Right lobe of liver (tissue), 6 donors: ENCODE data around the gene C10orf71. TPM values are rescaled to one million over a fixed set of nuclear protein-coding genes. Genes with fewer than 3 reads are reported as not detected.

Experiments
- ATAC-seq, 4 donors: fragments of 200-7000 bp; cut with Tn5 transposase; one replicate each; pipeline ENCODE4 v1.9.1; 2020; ENCODE audit warnings: mild to moderate bottlenecking in 4 of 4, moderate library complexity in 4 of 4
- DNase-seq, 3 donors: peaks; one replicate each; pipeline ENCODE4 v3.0.0-alpha.2; 2020
- H3K27ac ChIP-seq, 3 donors: fragments of 200-600 bp; one replicate each; pipeline ENCODE4 v1.8.0; 2022
- H3K27me3 ChIP-seq, 2 donors: fragments of 200-600 bp; one replicate each; pipeline ENCODE4 v1.8.0; 2022
- H3K36me3 ChIP-seq, 4 donors: fragments of 200-600 bp; sonication (generic) in 1 of 4; one replicate each; pipeline versions ENCODE4 v1.5.1 to v1.8.0; 2017 to 2022; ENCODE audit warnings: control low read depth in 1 of 4
- H3K4me1 ChIP-seq, 4 donors: fragments of 200-600 bp; sonication (generic) in 1 of 4; one replicate each; pipeline versions ENCODE4 v1.5.1 to v1.8.0; 2017 to 2022; ENCODE audit warnings: control low read depth in 1 of 4
- H3K4me3 ChIP-seq, 3 donors: fragments of 200-600 bp; one replicate each; pipeline ENCODE4 v1.8.0; 2022
- H3K9me3 ChIP-seq, 4 donors: fragments of 200-600 bp; sonication (generic) in 1 of 4; one replicate each; pipeline versions ENCODE4 v1.5.1 to v1.8.0; 2017 to 2022; ENCODE audit warnings: control low read depth in 1 of 4
- POLR2A ChIP-seq: fragments of 450-650 bp; IDR thresholded peaks from one replicate; pipeline ENCODE4 v1.6.1; 2017; ENCODE audit warnings: antibody characterized with exemption, mild to moderate bottlenecking
- WGBS: methylation state at CpG from one replicate; pipeline ENCODE4 v1.1.6; 2018; ENCODE audit warnings: low coverage, low lambda C conversion rate; ENCODE audit not compliant: insufficient coverage; ENCODE audit errors: missing lambda C conversion rate; 5-methylcytosine and 5-hydroxymethylcytosine counted together
- intact Hi-C, 2 donors: fragments of 100-400 bp; cut with DNase I; formaldehyde crosslinking; loops; one replicate each; pipeline versions ENCODE4 v1.11.2 to v1.14.1; 2022
- total RNA-seq, 6 experiments: library from RNA; depleted of rRNA in 2 of 6; stranded (reverse); fragments of >200 nt in 2 of 6; fragmentation: NEBNext Ultra II Directional in 3 of 6; extraction: Animal tissue kit (Norgen Biotek cat#: 25700) in 3 of 6; gene quantifications; one replicate each; pipeline versions ENCODE4 v1.1.0 to v1.2.4, GENCODE V29; 2016 to 2023
- TF ChIP-seq, protein P1 (sequence below), 4 donors: fragments of 200-600 bp in 3 of 4; fragments of 450-650 bp in 1 of 4; IDR thresholded peaks; one replicate each; pipeline versions ENCODE4 v1.5.1 to v1.8.0; 2016 to 2022; ENCODE audit warnings: antibody characterized with exemption in 4 of 4, mild to moderate bottlenecking in 2 of 4
- donor health status: DM: no; HTN: yes; CAD: no.
- donor health status: DM: no; HTN: no; CAD: no.
- donor health status: DM: no; HTN: no; CAD: no.
- donor health status: DM: no; HTN: yes; CAD: no.
- donor health status: DM: no; HTN: yes; CAD: no.

C10orf71 gene
- total RNA-seq, 6 experiments from 2014 or later: 0.04 to 0.12 TPM; not detected in 4

DNA sequence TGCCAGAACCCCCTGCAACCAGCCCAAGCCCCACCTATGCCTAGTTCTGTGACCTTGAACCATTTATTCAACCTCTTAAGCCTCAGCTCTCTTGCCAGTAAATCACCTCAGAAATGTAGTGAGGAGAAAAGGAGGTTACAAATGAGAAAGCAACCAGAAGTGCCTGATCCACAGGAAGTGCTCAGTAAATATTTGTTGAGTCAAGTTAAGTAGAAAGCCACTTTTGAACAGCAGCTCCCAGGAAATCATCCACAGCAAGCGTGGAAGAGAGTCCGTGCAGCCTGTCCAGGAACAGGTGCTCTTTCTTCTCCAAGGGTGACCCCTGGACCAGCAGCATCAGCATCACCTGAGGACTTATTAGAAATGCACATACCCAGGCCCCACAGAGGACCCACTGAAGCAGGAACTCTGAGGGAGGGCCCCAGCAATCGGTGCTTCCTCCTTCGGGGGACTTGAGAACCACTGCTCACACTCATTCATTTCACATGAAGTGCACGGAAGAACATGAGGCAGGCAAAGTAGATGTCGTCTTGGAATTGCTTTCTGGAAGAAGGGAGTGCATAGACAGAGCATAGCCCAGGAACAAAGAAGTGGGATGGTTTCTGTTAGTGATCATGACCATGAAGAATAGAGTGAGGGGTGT, 6.3 kb upstream of the C10orf71 start:
- ATAC-seq (no peak), DNase-seq (no peak)
- intact Hi-C loops: no loop called here
- TF ChIP-seq, protein P1, sequence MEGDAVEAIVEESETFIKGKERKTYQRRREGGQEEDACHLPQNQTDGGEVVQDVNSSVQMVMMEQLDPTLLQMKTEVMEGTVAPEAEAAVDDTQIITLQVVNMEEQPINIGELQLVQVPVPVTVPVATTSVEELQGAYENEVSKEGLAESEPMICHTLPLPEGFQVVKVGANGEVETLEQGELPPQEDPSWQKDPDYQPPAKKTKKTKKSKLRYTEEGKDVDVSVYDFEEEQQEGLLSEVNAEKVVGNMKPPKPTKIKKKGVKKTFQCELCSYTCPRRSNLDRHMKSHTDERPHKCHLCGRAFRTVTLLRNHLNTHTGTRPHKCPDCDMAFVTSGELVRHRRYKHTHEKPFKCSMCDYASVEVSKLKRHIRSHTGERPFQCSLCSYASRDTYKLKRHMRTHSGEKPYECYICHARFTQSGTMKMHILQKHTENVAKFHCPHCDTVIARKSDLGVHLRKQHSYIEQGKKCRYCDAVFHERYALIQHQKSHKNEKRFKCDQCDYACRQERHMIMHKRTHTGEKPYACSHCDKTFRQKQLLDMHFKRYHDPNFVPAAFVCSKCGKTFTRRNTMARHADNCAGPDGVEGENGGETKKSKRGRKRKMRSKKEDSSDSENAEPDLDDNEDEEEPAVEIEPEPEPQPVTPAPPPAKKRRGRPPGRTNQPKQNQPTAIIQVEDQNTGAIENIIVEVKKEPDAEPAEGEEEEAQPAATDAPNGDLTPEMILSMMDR (IDR thresholded peaks at IDR 0.05): no peak
- TF ChIP-seq POLR2A: no peak
- Histone ChIP-seq H3K9me3 (no peaks in the 10 kb centered on the region), H3K4me1 (no peaks in the 10 kb centered on the region), H3K27ac (no peak overlapping the region), H3K36me3 (no peaks in the 10 kb centered on the region), H3K4me3 (no peak overlapping the region), H3K27me3 (no peaks in the 10 kb centered on the region)
- 73% methylated on average over 5 of the region's 6 CpGs for WGBS

DNA sequence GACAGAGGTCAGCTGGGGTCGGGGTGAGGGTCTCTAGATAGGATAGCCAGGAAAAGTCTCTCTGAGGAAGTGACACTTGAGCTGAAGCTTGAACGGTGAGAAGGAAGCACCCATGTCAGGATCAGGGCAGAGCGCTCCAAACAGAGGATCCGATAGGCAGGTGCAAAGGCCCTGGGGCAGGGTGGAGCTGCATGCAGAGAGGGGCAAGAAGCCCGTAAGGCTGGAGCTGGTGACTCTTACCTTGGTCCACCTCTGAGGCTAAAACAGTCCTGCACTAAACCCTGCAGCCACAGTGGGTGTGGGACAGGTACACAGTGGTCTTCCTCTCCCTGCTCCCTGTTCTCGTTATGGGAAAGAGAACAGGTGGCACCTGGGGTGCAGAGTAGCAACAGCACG, 5.8 kb upstream of the C10orf71 start:
- Histone ChIP-seq H3K4me1 (no peaks in the 10 kb centered on the region), H3K27me3 (no peaks in the 10 kb centered on the region), H3K9me3 (no peaks in the 10 kb centered on the region), H3K27ac (no peak overlapping the region), H3K36me3 (no peaks in the 10 kb centered on the region), H3K4me3 (no peak overlapping the region)
- intact Hi-C loops: no loop called here
- TF ChIP-seq, protein P1 (IDR thresholded peaks at IDR 0.05): no peak
- TF ChIP-seq POLR2A: no peak
- ATAC-seq (no peak), DNase-seq (no peak)
- 60% methylated on average over 1 of the region's 7 CpGs for WGBS

DNA sequence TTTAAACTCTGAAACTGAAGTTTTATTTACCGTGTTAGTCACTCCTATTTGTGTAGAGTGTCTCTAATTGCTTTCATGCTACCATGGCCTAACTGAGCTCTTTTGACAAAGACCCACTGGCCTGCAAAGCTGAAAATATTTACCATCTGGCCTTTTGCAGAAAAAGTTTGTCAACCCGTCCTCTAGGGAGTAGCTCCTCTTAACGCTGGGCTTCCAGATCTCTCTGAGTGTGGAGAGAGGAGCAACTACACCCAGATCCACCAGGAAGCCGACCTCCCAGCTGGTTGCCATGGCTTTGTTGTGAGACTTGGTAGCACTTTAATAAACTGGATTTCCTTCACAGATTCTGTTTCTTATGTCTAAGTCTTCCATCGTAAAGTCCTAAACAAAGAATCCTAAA, 4.2 kb upstream of the C10orf71 start:
- Histone ChIP-seq H3K9me3 (no peaks in the 10 kb centered on the region), H3K36me3 (no peaks in the 10 kb centered on the region), H3K4me3 (no peak overlapping the region), H3K4me1 (no peaks in the 10 kb centered on the region), H3K27me3 (no peaks in the 10 kb centered on the region), H3K27ac (no peak overlapping the region)
- intact Hi-C loops: no loop called here
- ATAC-seq: no peak
- WGBS: 79% methylated on average over 4 of the region's 5 CpGs
- no peak for DNase-seq
- TF ChIP-seq POLR2A: no peak
- TF ChIP-seq, protein P1 (IDR thresholded peaks at IDR 0.05): no peak

DNA sequence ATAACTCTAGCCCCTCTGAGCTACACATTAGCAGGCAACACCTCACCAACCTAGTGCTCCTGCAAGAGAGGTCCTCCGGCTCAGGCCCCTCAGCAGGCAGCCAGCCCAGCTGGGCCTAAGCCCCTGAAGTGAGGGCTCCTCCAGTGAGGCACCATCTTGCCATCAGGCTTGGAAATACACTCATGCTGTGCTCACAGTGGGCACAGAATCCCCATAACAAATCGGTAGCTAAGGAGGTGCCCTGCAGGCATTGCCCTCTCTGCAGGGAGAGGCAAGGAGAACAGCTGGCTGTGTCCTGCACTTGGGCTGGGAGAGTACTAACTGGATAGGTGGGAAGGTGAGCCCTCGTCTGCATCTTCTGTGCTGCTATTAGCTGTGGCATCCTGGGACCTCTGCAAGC, 3.7 kb upstream of the C10orf71 start:
- DNase-seq (no peak), ATAC-seq (no peak)
- intact Hi-C loops: no loop called here
- H3K36me3 ChIP-seq: no peaks in the 10 kb centered on the region
- no peaks in the 10 kb centered on the region for H3K4me1 ChIP-seq
- H3K27me3 ChIP-seq: no peaks in the 10 kb centered on the region
- 60% methylated on average over 1 of the region's 3 CpGs for WGBS
- no peak for TF ChIP-seq POLR2A
- TF ChIP-seq, protein P1 (IDR thresholded peaks at IDR 0.05): no peak
- no peak overlapping the region for H3K4me3 ChIP-seq
- H3K9me3 ChIP-seq: no peaks in the 10 kb centered on the region
- no peak overlapping the region for H3K27ac ChIP-seq

DNA sequence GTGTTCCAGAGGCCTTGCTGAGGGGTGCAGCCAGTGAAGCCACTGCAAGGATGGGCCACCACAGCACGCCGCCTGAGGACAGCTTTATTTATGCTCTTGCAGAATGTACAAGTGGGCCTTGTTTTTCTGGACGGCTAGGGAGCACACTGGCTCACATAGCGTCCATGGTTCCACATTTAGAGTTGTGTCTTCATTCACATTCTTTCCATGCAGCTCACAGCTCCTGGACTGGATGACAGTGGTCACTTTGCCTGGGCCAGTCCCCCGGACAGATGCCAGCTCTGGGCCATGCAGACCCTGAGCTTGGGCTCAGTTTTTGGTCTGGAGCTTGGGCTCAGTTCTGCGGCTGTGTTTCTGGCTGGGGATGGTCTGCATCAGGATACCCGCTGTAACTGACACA, 2.6 kb upstream of the C10orf71 start:
- H3K4me1 ChIP-seq: no peaks in the 10 kb centered on the region
- H3K27me3 ChIP-seq: no peaks in the 10 kb centered on the region
- no peaks in the 10 kb centered on the region for H3K36me3 ChIP-seq
- H3K9me3 ChIP-seq: no peaks in the 10 kb centered on the region
- intact Hi-C loops: no loop called here
- no peak overlapping the region for H3K4me3 ChIP-seq
- no peak overlapping the region for H3K27ac ChIP-seq
- DNase-seq (no peak), ATAC-seq (no peak)
- 92% methylated on average over 2 of the region's 7 CpGs for whole genome bisulfite sequencing
- TF ChIP-seq, protein P1 (IDR thresholded peaks at IDR 0.05): no peak
- no peak for TF ChIP-seq POLR2A
